Retinal pigment epithelial cell (primary cell): ENCODE results near the gene ERC2.
"Not testable (repeated sequence)": the region's sequence is repeated elsewhere in the genome, so short reads cannot be mapped to it uniquely, and the experiment has no call there.

Experiments
- DNase-seq: peaks from one replicate; pipeline ENCODE4 v3.0.0-alpha.2; 2010; ENCODE audit warnings: low read depth
- H3K4me3 ChIP-seq: 2 replicates; pipeline ENCODE4 v1.5.1; 2011; ENCODE audit warnings: mild to moderate bottlenecking, low read length, control low read depth, moderate library complexity
- CTCF ChIP-seq: conservative IDR thresholded peaks from 2 replicates; pipeline ENCODE4 v1.5.1; 2011; ENCODE audit warnings: low read depth, low read length, control low read depth, inconsistent platforms

ERC2 gene

DNA sequence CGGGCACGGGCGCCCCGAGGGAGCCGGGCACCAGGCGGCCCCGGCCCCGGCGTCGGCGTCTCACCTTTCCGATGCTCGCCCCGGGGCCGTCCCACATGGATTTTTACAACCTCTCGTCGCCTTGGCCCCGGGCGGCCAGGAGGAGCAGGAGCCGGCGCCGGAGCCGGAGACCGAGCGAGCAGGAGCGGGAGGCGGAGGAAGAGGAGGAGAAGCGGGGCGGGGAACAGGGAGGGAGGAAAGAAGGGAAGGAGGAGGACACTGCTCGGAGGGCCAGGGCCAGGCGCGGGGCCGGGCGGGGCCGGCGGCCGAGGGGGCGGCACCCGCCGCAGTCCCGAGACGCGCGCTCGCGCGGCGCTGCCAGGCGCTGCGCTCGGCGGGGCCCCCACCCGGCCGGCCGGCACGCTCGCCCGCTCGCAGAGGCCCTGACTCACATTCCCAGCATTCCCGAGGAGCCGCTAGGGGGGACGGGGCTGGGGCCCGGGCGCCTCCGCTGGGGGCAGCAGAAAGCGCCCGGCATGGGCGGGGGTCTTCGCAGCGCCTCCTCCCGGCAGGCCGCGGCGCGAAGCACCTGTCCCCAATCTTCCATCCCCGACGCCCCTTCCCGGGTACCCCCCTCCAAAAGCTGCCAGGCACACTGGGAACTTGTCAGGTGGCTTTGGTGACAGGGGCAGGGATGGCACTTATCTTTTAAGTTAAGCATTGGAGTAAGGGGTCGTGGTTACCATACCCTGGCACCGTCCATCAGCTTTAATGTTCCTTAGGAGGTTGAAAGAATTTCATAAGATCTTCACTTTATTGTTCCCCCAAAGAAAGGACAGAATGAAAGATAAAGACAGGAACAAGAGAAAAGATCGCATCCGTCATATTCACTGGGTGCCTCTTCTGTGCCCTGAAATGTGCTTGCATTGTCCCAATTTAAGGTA, at the start of gene ERC2:
ERC2 (minus strand) TSS at position 284 of the 923 bp plus-strand sequence.
- peak; percentile 49 for TF ChIP-seq CTCF
- DNase-seq, result peak; percentile 25
- H3K4me3 ChIP-seq, result peak within 1 kb of the TSS; percentile 95

DNA sequence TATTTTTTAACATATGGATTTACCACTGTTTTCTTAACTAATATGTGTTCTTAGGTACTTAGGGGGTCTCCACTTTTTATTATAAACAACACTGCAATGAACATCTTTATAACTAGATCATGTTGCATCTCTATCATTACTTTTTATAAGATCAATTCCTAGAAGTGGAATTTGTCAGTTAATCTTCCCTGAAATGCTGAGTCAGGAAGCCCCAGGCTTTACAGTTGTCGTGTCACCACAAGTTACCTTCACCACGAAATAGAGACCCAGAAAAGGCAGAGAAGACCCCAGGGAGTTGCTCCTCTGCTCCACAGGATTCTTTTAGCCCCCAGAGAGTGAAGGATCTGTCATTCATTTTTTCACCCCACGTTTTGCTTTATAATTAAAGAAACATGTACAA, 34.5 kb upstream of the ERC2 start:
- TF ChIP-seq CTCF, result no peak
- no peak overlapping the region for H3K4me3 ChIP-seq
- no peak for DNase-seq

- not testable (repeated sequence) for DNase-seq
Measured at GRCh38 chr3:56496376-56496775, 28.1 kb upstream of the ERC2 start.

DNA sequence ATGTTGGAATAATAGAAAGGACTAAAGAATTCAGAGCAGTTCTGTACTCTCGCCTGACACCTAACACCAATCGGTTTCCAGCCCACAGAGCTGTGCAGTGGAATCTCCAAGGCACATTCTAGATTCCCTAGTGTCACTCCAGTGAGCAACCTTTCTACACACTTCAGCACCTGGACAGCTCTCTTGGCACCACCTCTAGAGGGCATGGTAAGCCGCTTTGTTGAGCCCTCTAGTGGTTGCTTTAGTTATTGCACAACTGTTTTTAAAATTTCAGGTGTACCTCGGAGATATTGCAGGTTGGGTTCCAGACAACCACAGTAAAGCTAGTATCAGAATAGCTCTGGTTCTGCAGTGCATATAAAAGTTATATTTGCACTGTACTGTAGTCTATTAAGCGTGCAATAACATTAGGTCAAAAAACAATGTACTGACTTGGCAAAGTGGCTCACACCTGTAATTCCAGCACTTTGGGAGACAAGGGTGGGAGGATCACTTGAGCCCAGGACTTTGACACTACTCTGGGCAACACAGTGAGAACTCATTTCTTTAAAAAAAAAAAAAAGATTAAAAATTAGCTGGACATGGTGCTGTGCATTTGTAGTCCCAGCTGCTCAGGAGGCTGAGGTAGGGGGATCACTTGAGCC, 26.5 kb upstream of the ERC2 start:
- peak; percentile 51 for DNase-seq
- H3K4me3 ChIP-seq, result no peak overlapping the region
- TF ChIP-seq CTCF, result peak; percentile 97

More at GRCh38 chr3:56496376-56496775, 28.1 kb upstream of the ERC2 start:
- not testable (repeated sequence) for H3K4me3 ChIP-seq

DNA sequence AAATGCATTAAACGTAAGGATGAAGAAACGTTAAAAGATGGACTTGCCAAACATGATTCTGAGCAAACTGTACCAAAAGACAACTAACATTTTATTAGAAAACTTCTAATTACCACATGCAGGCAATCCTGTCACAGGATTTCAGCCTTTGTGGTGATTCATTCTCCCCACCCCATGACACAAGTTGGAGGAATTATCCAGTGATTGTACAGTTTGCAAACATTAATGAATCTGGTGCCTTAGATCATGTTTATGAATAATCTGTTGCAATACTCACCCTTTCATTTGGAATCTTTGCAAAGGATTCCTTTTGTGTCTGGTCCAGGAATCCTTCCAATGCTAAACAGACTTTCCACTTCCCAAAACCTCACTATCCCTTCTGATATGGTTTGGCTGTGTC, 23.3 kb upstream of the ERC2 start:
- TF ChIP-seq CTCF, result no peak
- DNase-seq, result no peak
- H3K4me3 ChIP-seq, result no peak overlapping the region

GRCh38 chr3:56488812-56489600, 20.7 kb upstream of the ERC2 start:
- H3K4me3 ChIP-seq, result no peak overlapping the region
- DNase-seq, result no peak
- no peak for TF ChIP-seq CTCF

DNA sequence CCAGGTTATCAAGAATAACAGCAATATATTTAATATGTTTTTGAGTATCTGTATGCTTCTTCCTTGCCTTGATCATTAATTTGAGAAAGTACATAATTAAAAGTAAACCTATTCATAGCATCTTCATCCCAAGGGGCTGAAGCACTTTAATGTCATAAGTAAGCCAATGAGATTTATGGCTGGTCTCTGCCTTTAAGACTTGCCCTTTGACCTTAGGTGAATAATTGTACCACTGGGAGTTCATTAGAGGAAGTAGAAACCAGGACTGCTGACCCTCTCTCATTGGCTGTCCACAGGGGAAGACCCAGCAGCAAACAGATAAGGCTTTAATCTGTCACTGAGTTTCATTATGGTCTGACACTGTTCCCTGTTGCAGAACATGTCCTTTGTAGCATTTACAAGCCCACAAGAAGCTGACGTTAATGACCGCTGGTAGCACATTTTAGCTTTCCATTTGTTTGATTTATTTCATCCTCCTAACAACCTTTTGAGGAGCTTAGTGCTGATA, 16.3 kb upstream of the ERC2 start:
- TF ChIP-seq CTCF, result no peak
- DNase-seq, result no peak
- no peak overlapping the region for H3K4me3 ChIP-seq
